ENCODE measurements around the gene MFSD6.

MFSD6 gene

DNA sequence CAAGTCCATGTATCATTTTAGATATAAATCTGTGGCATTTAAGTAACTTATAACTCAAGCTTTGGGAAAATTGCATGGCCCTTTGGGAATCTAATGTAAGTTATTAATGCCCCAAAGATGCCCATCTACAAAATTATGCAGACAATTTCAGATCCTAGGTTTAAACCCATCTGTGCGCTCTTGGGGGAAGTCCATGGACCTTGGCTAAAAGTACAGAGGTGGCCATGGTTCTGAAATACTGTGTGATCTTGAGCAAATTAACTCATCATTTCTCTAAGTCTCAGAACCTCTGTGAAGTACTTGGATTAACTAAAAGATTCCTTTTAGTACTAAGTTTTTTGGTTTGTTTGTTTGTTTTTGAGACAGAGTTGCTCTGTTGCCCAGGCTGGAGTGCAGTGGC, 45.3 kb upstream of the MFSD6 start:
- ChIA-PET POLR2A (no interaction called here), CTCF (no interaction called here)
- Histone ChIP-seq H3K4me1 (ENCODE audit: control insufficient read depth, insufficient read depth, low read length) (no peaks in the 10 kb centered on the region), H3K9me3 (ENCODE audit: control insufficient read depth, insufficient read depth, low read depth, low read length) (no peaks in the 10 kb centered on the region), H3K27ac (ENCODE audit: extremely low read depth, low read depth, low read length) (no peak overlapping the region), H3K36me3 (ENCODE audit: control insufficient read depth in 2 of 2, insufficient read depth in 1 of 2, low read length in 2 of 2) (peaks cover 0 to 26% of the 10 kb centered on the region in 2 experiments), H3K4me3 (ENCODE audit: low read depth, low read length) (no peak overlapping the region)
- TF ChIP-seq ZNF175 (tag by site-specific recombination; IDR thresholded peaks at IDR 0.05) (no peak), SCRT2 (tag by site-specific recombination; IDR thresholded peaks at IDR 0.05) (no peak), ZNF311 (tag by site-specific recombination; IDR thresholded peaks at IDR 0.05; ENCODE audit: borderline replicate concordance) (no peak), YY1 (tag by site-specific recombination; IDR thresholded peaks at IDR 0.05) (no peak), ZNF701 (tag by site-specific recombination; IDR thresholded peaks at IDR 0.05) (no peak), ZNF549 (tag by site-specific recombination; IDR thresholded peaks at IDR 0.05) (no peak), ZNF202 (tag by site-specific recombination; IDR thresholded peaks at IDR 0.05; ENCODE audit: borderline replicate concordance) (no peak), FEZF1 (tag by site-specific recombination; IDR thresholded peaks at IDR 0.05) (no peak), ZNF10 (tag by site-specific recombination; IDR thresholded peaks at IDR 0.05) (no peak), ZNF48 (tag by site-specific recombination; IDR thresholded peaks at IDR 0.05) (no peak), ZNF221 (tag by site-specific recombination; IDR thresholded peaks at IDR 0.05; ENCODE audit: borderline replicate concordance) (no peak), ZBTB48 (tag by site-specific recombination; IDR thresholded peaks at IDR 0.05) (no peak)
- TF ChIP-seq, protein P1, sequence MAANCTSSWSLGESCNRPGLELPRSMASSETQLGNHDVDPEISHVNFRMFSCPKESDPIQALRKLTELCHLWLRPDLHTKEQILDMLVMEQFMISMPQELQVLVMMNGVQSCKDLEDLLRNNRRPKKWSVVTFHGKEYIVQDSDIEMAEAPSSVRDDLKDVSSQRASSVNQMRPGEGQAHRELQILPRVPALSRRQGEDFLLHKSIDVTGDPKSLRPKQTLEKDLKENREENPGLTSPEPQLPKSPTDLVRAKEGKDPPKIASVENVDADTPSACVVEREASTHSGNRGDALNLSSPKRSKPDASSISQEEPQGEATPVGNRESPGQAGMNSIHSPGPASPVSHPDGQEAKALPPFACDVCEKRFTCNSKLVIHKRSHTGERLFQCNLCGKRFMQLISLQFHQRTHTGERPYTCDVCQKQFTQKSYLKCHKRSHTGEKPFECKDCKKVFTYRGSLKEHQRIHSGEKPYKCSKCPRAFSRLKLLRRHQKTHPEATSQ (tag by site-specific recombination; IDR thresholded peaks at IDR 0.05) = no peak
- TF ChIP-seq, protein P2, sequence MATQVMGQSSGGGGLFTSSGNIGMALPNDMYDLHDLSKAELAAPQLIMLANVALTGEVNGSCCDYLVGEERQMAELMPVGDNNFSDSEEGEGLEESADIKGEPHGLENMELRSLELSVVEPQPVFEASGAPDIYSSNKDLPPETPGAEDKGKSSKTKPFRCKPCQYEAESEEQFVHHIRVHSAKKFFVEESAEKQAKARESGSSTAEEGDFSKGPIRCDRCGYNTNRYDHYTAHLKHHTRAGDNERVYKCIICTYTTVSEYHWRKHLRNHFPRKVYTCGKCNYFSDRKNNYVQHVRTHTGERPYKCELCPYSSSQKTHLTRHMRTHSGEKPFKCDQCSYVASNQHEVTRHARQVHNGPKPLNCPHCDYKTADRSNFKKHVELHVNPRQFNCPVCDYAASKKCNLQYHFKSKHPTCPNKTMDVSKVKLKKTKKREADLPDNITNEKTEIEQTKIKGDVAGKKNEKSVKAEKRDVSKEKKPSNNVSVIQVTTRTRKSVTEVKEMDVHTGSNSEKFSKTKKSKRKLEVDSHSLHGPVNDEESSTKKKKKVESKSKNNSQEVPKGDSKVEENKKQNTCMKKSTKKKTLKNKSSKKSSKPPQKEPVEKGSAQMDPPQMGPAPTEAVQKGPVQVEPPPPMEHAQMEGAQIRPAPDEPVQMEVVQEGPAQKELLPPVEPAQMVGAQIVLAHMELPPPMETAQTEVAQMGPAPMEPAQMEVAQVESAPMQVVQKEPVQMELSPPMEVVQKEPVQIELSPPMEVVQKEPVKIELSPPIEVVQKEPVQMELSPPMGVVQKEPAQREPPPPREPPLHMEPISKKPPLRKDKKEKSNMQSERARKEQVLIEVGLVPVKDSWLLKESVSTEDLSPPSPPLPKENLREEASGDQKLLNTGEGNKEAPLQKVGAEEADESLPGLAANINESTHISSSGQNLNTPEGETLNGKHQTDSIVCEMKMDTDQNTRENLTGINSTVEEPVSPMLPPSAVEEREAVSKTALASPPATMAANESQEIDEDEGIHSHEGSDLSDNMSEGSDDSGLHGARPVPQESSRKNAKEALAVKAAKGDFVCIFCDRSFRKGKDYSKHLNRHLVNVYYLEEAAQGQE (tag by site-specific recombination; IDR thresholded peaks at IDR 0.05) = no peak
- TF ChIP-seq, protein P3, sequence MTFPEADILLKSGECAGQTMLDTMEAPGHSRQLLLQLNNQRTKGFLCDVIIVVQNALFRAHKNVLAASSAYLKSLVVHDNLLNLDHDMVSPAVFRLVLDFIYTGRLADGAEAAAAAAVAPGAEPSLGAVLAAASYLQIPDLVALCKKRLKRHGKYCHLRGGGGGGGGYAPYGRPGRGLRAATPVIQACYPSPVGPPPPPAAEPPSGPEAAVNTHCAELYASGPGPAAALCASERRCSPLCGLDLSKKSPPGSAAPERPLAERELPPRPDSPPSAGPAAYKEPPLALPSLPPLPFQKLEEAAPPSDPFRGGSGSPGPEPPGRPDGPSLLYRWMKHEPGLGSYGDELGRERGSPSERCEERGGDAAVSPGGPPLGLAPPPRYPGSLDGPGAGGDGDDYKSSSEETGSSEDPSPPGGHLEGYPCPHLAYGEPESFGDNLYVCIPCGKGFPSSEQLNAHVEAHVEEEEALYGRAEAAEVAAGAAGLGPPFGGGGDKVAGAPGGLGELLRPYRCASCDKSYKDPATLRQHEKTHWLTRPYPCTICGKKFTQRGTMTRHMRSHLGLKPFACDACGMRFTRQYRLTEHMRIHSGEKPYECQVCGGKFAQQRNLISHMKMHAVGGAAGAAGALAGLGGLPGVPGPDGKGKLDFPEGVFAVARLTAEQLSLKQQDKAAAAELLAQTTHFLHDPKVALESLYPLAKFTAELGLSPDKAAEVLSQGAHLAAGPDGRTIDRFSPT (tag by site-specific recombination; IDR thresholded peaks at IDR 0.05) = no peak

DNA sequence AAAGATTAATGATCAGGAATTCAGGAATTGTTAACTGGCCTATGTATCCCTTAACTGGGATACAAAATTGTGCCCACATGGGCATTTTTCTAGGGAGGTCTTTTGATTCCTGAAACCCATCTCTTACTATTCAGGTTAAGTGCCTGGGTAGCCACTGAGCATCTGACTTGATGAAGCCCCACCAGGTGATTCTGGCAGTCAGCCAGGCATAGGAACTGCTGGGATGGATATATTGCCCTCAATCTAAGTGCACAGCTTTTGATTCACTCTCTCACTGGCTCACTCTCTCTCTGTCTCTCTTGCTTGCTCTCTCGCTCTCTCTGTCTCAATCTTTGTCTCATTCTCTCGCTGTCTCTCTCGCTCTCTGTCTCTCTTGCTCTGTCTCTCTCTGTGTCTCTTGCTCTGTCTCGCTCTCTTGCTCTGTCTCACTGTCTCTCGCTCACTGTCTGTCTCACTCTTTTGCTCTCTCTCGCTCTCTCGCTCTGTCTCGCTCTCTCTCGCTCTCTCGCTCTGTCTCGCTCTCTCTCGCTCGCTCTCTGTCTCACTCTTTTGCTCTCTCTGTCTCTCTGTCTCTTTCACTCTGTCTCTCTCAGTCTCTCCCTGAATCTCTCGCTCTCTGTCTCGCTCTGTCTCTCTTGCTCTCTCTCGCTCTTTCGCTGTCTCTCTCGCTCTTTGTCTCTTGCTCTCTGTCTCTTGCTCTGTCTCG, 42.5 kb upstream of the MFSD6 start:
- peaks cover 0 to 46% of the 10 kb centered on the region in 2 experiments for H3K36me3 ChIP-seq (ENCODE audit: control insufficient read depth in 2 of 2, insufficient read depth in 1 of 2, low read length in 2 of 2)
- no peak for TF ChIP-seq BCL11B (tag by site-specific recombination; IDR thresholded peaks at IDR 0.05; ENCODE audit: low read depth)
- no peak for TF ChIP-seq ZNF184 (tag by site-specific recombination; IDR thresholded peaks at IDR 0.05)
- no peak for TF ChIP-seq MEIS1 (CRISPR knock-in tag; IDR thresholded peaks at IDR 0.05; ENCODE audit: borderline replicate concordance)
- no peak for TF ChIP-seq ZNF239 (tag by site-specific recombination; IDR thresholded peaks at IDR 0.05)
- TF ChIP-seq, protein P4, sequence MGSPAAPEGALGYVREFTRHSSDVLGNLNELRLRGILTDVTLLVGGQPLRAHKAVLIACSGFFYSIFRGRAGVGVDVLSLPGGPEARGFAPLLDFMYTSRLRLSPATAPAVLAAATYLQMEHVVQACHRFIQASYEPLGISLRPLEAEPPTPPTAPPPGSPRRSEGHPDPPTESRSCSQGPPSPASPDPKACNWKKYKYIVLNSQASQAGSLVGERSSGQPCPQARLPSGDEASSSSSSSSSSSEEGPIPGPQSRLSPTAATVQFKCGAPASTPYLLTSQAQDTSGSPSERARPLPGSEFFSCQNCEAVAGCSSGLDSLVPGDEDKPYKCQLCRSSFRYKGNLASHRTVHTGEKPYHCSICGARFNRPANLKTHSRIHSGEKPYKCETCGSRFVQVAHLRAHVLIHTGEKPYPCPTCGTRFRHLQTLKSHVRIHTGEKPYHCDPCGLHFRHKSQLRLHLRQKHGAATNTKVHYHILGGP (tag by site-specific recombination; IDR thresholded peaks at IDR 0.05) = no peak
- TF ChIP-seq, protein P5, sequence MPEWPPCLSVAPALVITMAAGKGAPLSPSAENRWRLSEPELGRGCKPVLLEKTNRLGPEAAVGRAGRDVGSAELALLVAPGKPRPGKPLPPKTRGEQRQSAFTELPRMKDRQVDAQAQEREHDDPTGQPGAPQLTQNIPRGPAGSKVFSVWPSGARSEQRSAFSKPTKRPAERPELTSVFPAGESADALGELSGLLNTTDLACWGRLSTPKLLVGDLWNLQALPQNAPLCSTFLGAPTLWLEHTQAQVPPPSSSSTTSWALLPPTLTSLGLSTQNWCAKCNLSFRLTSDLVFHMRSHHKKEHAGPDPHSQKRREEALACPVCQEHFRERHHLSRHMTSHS (tag by site-specific recombination; IDR thresholded peaks at IDR 0.05) = no peak
- TF ChIP-seq ZNF596 (tag by site-specific recombination; IDR thresholded peaks at IDR 0.05) = peak; percentile 99
- TF ChIP-seq, protein P6, sequence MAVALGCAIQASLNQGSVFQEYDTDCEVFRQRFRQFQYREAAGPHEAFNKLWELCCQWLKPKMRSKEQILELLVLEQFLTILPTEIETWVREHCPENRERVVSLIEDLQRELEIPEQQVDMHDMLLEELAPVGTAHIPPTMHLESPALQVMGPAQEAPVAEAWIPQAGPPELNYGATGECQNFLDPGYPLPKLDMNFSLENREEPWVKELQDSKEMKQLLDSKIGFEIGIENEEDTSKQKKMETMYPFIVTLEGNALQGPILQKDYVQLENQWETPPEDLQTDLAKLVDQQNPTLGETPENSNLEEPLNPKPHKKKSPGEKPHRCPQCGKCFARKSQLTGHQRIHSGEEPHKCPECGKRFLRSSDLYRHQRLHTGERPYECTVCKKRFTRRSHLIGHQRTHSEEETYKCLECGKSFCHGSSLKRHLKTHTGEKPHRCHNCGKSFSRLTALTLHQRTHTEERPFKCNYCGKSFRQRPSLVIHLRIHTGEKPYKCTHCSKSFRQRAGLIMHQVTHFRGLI (tag by site-specific recombination; IDR thresholded peaks at IDR 0.05) = peak; percentile 53; the same call in 1 of the 2 replicates
- TF ChIP-seq SP2 (tag by site-specific recombination; IDR thresholded peaks at IDR 0.05) = no peak
- no peak for TF ChIP-seq ZNF202 (tag by site-specific recombination; IDR thresholded peaks at IDR 0.05; ENCODE audit: borderline replicate concordance)
- no peak for TF ChIP-seq ZFP3 (tag by site-specific recombination; IDR thresholded peaks at IDR 0.05; ENCODE audit: low read depth)

More for the DNA sequence above, 42.5 kb upstream of the MFSD6 start:
- no peak overlapping the region for H3K4me3 ChIP-seq (ENCODE audit: low read depth, low read length)
- H3K9me3 ChIP-seq (ENCODE audit: control insufficient read depth, insufficient read depth, low read depth, low read length) = no peaks in the 10 kb centered on the region
- no peaks in the 10 kb centered on the region for H3K4me1 ChIP-seq (ENCODE audit: control insufficient read depth, insufficient read depth, low read length)
- ChIA-PET POLR2A (no interaction called here), CTCF (no interaction called here)
- H3K27ac ChIP-seq (ENCODE audit: extremely low read depth, low read depth, low read length) = no peak overlapping the region
